OCI-LY3 (cell line): Measurements from ENCODE around the gene CCDC154.

Experiments used
- EZH2phosphoT487 ChIP-seq: fragments of 200-600 bp; shearing (Covaris generic); IDR thresholded peaks from 2 replicates; pipeline ENCODE4 v1.6.1; 2018; ENCODE audit warnings: antibody characterized with exemption, mixed run types, low read depth
- TF ChIP-seq, protein P1 (sequence below): fragments of 200-600, 300-600 bp; sonication (generic); IDR thresholded peaks from 2 replicates; pipeline ENCODE4 v1.5.1; 2014; ENCODE audit warnings: antibody characterized with exemption, low read length, low read depth

DNA sequence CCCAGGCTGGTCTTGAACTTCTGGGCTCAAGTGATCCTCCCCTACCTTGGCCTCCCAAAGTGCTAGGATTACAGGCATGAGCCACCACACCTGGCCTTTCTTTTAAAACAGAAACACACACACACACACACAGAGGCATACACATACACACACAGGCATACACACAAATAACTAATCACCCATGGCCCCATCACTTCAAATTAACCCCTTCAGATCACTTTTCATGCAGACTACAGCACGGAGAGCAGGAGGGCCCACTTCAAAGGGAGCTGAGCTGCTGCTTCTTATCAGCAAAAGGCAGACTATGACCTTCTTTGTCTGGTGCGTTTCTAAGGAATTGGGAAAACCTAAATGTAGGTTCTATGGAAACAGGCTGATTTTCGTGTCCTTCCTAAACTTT, 28.6 kb upstream of the CCDC154 start:
- TF ChIP-seq, protein P1, sequence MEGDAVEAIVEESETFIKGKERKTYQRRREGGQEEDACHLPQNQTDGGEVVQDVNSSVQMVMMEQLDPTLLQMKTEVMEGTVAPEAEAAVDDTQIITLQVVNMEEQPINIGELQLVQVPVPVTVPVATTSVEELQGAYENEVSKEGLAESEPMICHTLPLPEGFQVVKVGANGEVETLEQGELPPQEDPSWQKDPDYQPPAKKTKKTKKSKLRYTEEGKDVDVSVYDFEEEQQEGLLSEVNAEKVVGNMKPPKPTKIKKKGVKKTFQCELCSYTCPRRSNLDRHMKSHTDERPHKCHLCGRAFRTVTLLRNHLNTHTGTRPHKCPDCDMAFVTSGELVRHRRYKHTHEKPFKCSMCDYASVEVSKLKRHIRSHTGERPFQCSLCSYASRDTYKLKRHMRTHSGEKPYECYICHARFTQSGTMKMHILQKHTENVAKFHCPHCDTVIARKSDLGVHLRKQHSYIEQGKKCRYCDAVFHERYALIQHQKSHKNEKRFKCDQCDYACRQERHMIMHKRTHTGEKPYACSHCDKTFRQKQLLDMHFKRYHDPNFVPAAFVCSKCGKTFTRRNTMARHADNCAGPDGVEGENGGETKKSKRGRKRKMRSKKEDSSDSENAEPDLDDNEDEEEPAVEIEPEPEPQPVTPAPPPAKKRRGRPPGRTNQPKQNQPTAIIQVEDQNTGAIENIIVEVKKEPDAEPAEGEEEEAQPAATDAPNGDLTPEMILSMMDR: no peak
- TF ChIP-seq EZH2phosphoT487: no peak
